B cell (primary cell): ENCODE measurements around the gene ESPNL. TPM values are rescaled to one million over a fixed set of nuclear protein-coding genes. Genes with fewer than 3 reads are reported as not detected.

Experiments
- ATAC-seq: fragments of 200-7000 bp; cut with Tn5 transposase; one replicate; pipeline ENCODE4 v1.10.0; 2021; ENCODE audit warnings: low read depth, mild to moderate bottlenecking, moderate number of reproducible peaks, moderate library complexity
- CTCF ChIA-PET: fragments of 350-600 bp; sonication (Branson Sonifier 250); formaldehyde crosslinking; loops from one replicate; lab custom pipeline; 2021; ENCODE audit warnings: antibody characterized with exemption, inconsistent platforms; lab: Charles Lee
- POLR2A ChIA-PET: fragments of 350-600 bp; sonication (Branson Sonifier 250); formaldehyde crosslinking; loops from one replicate; lab custom pipeline; 2021; ENCODE audit warnings: antibody characterized with exemption; lab: Charles Lee
- DNase-seq: peaks from one replicate; pipeline ENCODE4 v3.0.0; 2013
- H2AFZ ChIP-seq: 2 replicates; pipeline ENCODE4 v1.6.1; 2012; ENCODE audit warnings: mild to moderate bottlenecking, low read depth, low read length; ENCODE audit not compliant: insufficient read depth, poor library complexity, severe bottlenecking
- H3K27ac ChIP-seq, 2 donors: 1 replicate in 1 of 2; 2 replicates in 1 of 2; pipeline ENCODE4 v1.5.1; 2012 to 2013; ENCODE audit warnings: low read length in 2 of 2, mild to moderate bottlenecking in 2 of 2, moderate library complexity in 1 of 2
- H3K27me3 ChIP-seq, 4 experiments: fragments of 200-600 bp in 1 of 4; sonication (generic) in 1 of 4; replicated peaks in 1 of 4; 1 replicate in 2 of 4; 2 replicates in 2 of 4; pipeline versions ENCODE4 v1.6.1 to v1.7.0; 2013 to 2016; ENCODE audit warnings: low read length in 3 of 4, mild to moderate bottlenecking in 2 of 4, mixed read lengths in 1 of 4, moderate library complexity in 1 of 4; ENCODE audit not compliant: insufficient read depth in 4 of 4, control insufficient read depth in 3 of 4; ENCODE audit errors: control extremely low read depth in 1 of 4
- H3K36me3 ChIP-seq, 2 experiments: replicated peaks in 1 of 2; 1 replicate in 1 of 2; 2 replicates in 1 of 2; pipeline versions ENCODE4 v1.6.1 to v1.7.1; 2013; ENCODE audit warnings: low read length in 1 of 2; ENCODE audit not compliant: insufficient read depth in 2 of 2, control insufficient read depth in 1 of 2; ENCODE audit errors: control extremely low read depth in 1 of 2, extremely low read depth in 1 of 2
- H3K4me1 ChIP-seq, 2 donors: fragments of 200-600 bp in 1 of 2; sonication (generic) in 1 of 2; 1 replicate in 1 of 2; 2 replicates in 1 of 2; pipeline versions ENCODE4 v1.5.1 to v1.6.1; 2013 to 2017; ENCODE audit warnings: low read length in 2 of 2; ENCODE audit not compliant: control insufficient read depth in 2 of 2, insufficient read depth in 2 of 2
- H3K4me2 ChIP-seq: replicated peaks from 2 replicates; pipeline ENCODE3; 2012; ENCODE audit warnings: mild to moderate bottlenecking, low read depth, low read length; ENCODE audit not compliant: poor library complexity, severe bottlenecking
- H3K4me3 ChIP-seq, 5 experiments: fragments of 200-600 bp in 1 of 5; sonication (generic) in 1 of 5; 1 replicate in 3 of 5; 2 replicates in 2 of 5; pipeline versions ENCODE4 v1.5.1 to v1.7.0; 2011 to 2016; ENCODE audit warnings: low read length in 4 of 5, mild to moderate bottlenecking in 4 of 5, low read depth in 2 of 5, control low read depth in 1 of 5, moderate library complexity in 1 of 5; ENCODE audit not compliant: insufficient read depth in 1 of 5; ENCODE audit errors: control extremely low read depth in 1 of 5, extremely low read depth in 1 of 5
- H3K79me2 ChIP-seq: fragments of 200-600 bp; sonication (generic); one replicate; pipeline ENCODE4 v1.6.0; 2016; ENCODE audit warnings: low read length; ENCODE audit not compliant: control insufficient read depth, insufficient read depth
- H3K9ac ChIP-seq: fragments of 200-600 bp; sonication (generic); 2 replicates; pipeline ENCODE4 v1.6.1; 2017; ENCODE audit warnings: mild to moderate bottlenecking, low read length, moderate library complexity
- H3K9me3 ChIP-seq, 3 donors: one replicate each; pipeline versions ENCODE4 v1.6.1 to v1.7.1; 2013; ENCODE audit warnings: low read length in 2 of 3; ENCODE audit not compliant: control insufficient read depth in 2 of 3, insufficient read depth in 1 of 3; ENCODE audit errors: control extremely low read depth in 1 of 3
- H4K20me1 ChIP-seq: 2 replicates; pipeline ENCODE4 v1.6.0; 2012; ENCODE audit warnings: mild to moderate bottlenecking, low read length; ENCODE audit not compliant: insufficient read depth, control insufficient read depth, poor library complexity, severe bottlenecking
- H3K27ac Mint-ChIP-seq: one replicate; pipeline ENCODE4 v1.8.0; 2021; ENCODE audit warnings: mixed read lengths
- H3K27me3 Mint-ChIP-seq: one replicate; pipeline ENCODE4 v1.8.0; 2021; ENCODE audit warnings: mixed read lengths
- H3K4me1 Mint-ChIP-seq: one replicate; pipeline ENCODE4 v1.8.0; 2021; ENCODE audit warnings: mixed read lengths
- H3K4me3 Mint-ChIP-seq: one replicate; pipeline ENCODE4 v1.8.0; 2021; ENCODE audit warnings: mixed read lengths
- H3K9me3 Mint-ChIP-seq: one replicate; pipeline ENCODE4 v1.8.0; 2022; ENCODE audit warnings: mixed read lengths; ENCODE audit not compliant: insufficient read depth
- EZH2 ChIP-seq: IDR thresholded peaks from 2 replicates; pipeline ENCODE4 v1.6.1; 2012; ENCODE audit warnings: borderline replicate concordance, low read depth, mild to moderate bottlenecking, moderate library complexity, low read length; ENCODE audit not compliant: insufficient read depth, poor library complexity, severe bottlenecking
- WGBS: methylation state at CpG from one replicate; pipeline ENCODE4 v1.1.5; 2013; ENCODE audit warnings: missing lambda C conversion rate; ENCODE audit not compliant: insufficient coverage; 5-methylcytosine and 5-hydroxymethylcytosine counted together
- intact Hi-C: fragments of 100-400 bp; cut with micrococcal nuclease; formaldehyde crosslinking; loops from one replicate; pipeline ENCODE4 v1.10.0; 2022
- polyA plus RNA-seq: library from polyadenylated mRNA; depleted of rRNA; stranded (reverse); fragments of >200 nt; gene quantifications from 2 replicates; pipeline ENCODE4 v1.2.3, GENCODE V29; 2012
- total RNA-seq, 2 donors: library from RNA; stranded (reverse); fragments of 120-200 nt in 1 of 2; gene quantifications; 1 replicate in 1 of 2; 2 replicates in 1 of 2; pipeline versions ENCODE4 v1.2.3 to v1.2.4, GENCODE V29; 2013 to 2022
- TF ChIP-seq, protein P1 (sequence below): fragments of 200-600 bp; IDR thresholded peaks from one replicate; pipeline ENCODE4 v1.8.0; 2022; ENCODE audit warnings: antibody characterized with exemption, mild to moderate bottlenecking

ESPNL gene
- total and polyA plus RNA-seq, 2 donors (not counting 1 experiment from before 2014, with no cell fraction given), result 1.6 to 2.5 TPM

DNA sequence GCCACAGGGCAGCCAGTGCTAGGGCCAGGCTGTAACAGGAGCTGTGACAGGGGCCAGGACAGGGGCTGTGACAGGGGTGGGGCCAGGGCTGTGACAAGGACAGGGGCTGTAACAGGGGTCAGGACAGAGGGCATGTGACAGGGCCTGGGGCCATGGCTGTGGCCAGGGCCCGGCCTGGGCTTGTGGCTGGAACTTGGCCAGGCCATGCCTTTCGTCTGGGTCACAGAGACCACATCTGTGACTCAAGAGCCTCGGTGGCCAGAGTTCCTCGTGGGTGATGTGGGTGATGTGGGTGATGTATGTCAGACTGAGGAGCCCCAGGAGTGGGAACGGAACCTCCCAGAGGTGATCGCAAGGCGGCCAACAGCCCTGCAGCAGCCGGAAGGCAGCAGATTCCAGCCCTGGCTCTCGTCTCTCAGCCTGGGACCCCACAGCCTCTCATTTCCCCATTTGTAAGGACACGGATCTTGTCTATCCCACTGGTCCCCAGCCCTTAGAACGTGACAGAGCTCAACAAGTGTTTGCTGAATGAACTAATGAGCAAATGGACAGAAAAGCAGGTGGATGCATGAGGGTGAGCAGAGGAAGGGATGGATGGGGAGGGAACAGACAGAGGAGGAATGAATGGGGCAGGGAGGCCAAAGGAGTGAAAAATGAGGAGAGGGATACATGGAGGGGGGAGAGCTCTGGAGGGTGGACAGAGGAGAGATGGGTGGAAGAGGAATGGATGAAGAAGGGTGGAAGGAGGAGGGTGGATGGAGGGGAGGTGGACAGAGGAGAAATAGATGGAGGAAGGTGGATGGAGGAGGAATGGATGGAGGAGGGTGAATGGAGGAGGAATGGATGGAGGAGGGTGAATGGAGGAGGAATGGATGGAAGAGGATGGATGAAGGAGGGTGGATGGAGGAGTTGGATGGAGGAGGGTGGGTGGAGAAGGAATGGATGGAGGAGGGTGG, 17.3 kb downstream of the ESPNL start:
- intact Hi-C loops, result no loop called here
- Histone ChIP-seq H3K4me2 (no peak overlapping the region), H3K9ac (no peak overlapping the region), H3K36me3 (no peaks in the 10 kb centered on the region), H3K79me2 (no peaks in the 10 kb centered on the region), H3K4me3 (no peak overlapping the region), H3K27ac (no peak overlapping the region), H2AFZ (no peak overlapping the region), H3K9me3 (peaks cover 2 to 11% (median 3%) of the 10 kb centered on the region in 3 donors), H3K27me3 (peaks cover 0 to 8% (median 0%) of the 10 kb centered on the region in 4 experiments), H4K20me1 (no peaks in the 10 kb centered on the region), H3K4me1 (peaks cover 4 to 8% of the 10 kb centered on the region in 2 donors)
- POLR2A ChIA-PET, result no interaction called here
- Mint-ChIP-seq H3K4me1 (peaks cover 4% of the 10 kb centered on the region), H3K9me3 (peaks cover 6% of the 10 kb centered on the region), H3K4me3 (no peak overlapping the region), H3K27ac (no peak overlapping the region), H3K27me3 (peaks cover 6% of the 10 kb centered on the region)
- no peak for DNase-seq
- ATAC-seq, result no peak
- TF ChIP-seq, protein P1, sequence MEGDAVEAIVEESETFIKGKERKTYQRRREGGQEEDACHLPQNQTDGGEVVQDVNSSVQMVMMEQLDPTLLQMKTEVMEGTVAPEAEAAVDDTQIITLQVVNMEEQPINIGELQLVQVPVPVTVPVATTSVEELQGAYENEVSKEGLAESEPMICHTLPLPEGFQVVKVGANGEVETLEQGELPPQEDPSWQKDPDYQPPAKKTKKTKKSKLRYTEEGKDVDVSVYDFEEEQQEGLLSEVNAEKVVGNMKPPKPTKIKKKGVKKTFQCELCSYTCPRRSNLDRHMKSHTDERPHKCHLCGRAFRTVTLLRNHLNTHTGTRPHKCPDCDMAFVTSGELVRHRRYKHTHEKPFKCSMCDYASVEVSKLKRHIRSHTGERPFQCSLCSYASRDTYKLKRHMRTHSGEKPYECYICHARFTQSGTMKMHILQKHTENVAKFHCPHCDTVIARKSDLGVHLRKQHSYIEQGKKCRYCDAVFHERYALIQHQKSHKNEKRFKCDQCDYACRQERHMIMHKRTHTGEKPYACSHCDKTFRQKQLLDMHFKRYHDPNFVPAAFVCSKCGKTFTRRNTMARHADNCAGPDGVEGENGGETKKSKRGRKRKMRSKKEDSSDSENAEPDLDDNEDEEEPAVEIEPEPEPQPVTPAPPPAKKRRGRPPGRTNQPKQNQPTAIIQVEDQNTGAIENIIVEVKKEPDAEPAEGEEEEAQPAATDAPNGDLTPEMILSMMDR, result no peak
- no peak for TF ChIP-seq EZH2
- CTCF ChIA-PET, result no interaction called here
- 77% methylated on average over 11 of the region's 11 CpGs for WGBS
